ENCODE results near the gene IMMP2L.

DNA sequence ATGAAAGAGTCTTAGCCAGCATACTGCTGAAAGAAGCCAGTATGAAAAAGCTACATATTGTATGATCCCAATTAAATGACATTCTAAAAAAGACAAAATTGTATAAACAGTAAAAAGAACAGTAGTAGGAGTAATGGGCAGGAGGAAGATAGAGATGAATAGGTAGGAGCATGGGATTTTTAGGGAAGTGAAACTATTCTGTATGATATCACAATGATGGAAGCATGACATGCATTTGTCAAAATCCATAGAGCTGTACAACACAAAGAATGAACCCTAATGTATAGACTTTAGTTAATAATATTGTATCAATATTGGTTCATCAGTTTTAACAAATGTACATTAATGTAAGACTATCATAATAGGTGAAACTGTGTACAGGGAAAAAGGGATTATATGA lies 147.9 kb downstream of the IMMP2L start:
- TF ChIP-seq, protein P1, sequence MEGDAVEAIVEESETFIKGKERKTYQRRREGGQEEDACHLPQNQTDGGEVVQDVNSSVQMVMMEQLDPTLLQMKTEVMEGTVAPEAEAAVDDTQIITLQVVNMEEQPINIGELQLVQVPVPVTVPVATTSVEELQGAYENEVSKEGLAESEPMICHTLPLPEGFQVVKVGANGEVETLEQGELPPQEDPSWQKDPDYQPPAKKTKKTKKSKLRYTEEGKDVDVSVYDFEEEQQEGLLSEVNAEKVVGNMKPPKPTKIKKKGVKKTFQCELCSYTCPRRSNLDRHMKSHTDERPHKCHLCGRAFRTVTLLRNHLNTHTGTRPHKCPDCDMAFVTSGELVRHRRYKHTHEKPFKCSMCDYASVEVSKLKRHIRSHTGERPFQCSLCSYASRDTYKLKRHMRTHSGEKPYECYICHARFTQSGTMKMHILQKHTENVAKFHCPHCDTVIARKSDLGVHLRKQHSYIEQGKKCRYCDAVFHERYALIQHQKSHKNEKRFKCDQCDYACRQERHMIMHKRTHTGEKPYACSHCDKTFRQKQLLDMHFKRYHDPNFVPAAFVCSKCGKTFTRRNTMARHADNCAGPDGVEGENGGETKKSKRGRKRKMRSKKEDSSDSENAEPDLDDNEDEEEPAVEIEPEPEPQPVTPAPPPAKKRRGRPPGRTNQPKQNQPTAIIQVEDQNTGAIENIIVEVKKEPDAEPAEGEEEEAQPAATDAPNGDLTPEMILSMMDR (IDR thresholded peaks at IDR 0.05) = no peak
- no peak for TF ChIP-seq EP300 (IDR thresholded peaks at IDR 0.05)
- no peak for TF ChIP-seq POLR2A (IDR thresholded peaks at IDR 0.05)
